Fibroblast of mammary gland (primary cell): ENCODE results near the gene MTCH1.

Experiments
- DNase-seq: peaks from one replicate; pipeline ENCODE4 v3.0.0-alpha.2; 2010; ENCODE audit warnings: low read depth
- H3K4me3 ChIP-seq: 2 replicates; pipeline ENCODE4 v1.5.1; 2011; ENCODE audit warnings: low read depth, mild to moderate bottlenecking, low read length, moderate library complexity; ENCODE audit not compliant: control insufficient read depth
- CTCF ChIP-seq: conservative IDR thresholded peaks from 2 replicates; pipeline ENCODE4 v1.5.1; 2011; ENCODE audit warnings: low read depth, low read length, inconsistent platforms; ENCODE audit not compliant: control insufficient read depth, insufficient read depth

Gene MTCH1

DNA sequence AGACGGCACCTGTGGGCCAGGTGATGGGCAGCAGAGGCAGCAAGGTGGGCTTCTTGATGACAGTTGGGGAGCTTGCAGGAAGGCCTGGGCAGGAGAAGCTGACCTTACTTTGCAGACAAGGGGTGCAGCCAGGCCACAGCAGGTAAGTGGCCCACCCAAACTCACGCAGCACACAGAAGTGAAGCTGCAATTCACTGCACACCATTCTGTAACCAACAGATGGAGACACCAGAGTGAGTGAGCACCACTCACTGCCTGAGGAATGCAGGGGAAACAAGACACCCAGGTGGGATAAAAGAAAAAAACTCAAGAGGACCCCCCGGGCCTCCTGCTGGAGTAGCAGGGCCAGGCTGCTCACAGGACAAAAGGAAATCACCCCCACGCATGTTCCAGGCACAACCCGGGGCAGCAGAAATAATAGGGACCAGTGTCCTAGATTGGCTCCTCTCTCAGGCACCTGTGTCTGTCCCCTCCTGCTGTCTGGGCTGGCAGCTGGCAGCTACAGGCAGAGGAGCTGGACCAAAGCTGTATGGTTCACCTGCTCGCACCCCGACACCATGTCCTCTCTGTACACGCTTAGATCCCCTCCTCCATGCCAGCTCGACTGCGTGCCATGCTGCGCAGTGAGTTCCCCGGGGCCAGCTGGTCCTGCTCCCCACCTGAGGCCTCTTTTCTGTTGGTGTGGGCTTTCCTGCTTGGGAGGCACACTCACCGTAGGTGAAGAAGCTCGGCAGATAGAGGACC is 4.9 kb downstream of the MTCH1 start:
- DNase-seq, result no peak
- no peak for TF ChIP-seq CTCF
- H3K4me3 ChIP-seq, result no peak overlapping the region

GRCh38 chr6:36980129-36980528 is 5.9 kb downstream of the MTCH1 start:
- no peak for DNase-seq
- no peak for TF ChIP-seq CTCF
- no peak overlapping the region for H3K4me3 ChIP-seq

DNA sequence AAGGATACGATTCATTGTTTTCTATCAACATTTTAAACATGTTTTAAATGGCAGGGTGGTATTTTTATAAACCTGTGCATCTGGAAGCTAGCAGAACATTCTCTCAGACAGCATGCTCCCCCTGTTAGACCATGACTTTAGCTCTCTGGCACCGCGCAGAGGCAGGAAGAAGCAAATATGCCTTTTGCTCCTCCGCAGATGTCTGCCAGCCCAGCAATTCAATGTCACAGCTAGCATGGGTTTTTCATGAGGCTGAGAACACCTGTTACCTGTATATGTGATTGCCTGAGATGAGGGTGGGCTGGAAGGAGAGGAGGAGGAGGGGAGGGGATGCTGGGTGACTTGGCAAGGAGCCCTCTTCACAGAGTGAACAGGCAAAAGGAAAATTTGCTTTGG is 6.7 kb downstream of the MTCH1 start:
- DNase-seq, result peak; percentile 62
- H3K4me3 ChIP-seq, result no peak overlapping the region

DNA sequence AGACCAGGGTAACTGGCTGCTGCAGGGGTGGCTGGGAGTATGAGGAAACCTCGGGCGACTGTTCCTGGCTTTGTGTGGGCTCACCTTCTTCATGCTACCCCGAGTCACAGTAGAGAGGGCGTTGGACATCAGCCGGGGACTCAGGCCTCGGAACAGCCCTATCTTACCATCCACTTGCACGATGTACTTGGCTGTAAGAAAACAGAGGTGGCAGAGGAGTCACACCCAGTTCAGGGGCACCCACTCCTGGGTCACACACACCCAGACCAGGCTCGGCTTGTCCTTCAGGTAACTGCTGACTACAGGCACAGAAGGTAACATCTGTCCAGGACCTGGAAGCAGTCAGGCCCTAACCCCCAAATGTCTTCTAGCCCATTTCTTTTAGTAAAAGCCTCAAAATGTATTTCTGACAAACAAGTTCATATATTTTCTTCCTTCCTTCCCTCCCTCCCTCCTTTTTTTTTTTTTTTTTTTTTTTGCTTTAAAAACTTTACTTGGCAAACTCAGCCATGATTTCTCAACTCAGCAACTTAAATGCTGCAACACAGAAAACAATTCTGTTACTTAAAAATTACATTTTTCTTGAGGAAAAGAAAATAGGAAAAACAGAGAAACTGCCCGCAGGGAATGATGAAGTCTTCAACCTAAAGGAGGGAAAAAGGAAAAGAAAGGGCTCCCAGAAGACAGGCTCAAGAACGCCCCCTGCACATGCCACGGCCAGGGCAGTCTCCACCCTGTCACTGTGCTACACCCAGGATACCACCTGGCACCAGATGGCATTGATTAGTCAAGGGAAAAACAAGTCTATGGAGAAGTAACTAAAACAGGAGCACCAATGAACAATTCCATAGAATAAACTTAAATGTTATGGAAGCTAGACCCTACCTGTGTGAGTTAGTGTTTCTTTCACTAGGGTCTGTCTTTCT is 7.3 kb downstream of the MTCH1 start:
- no peak for TF ChIP-seq CTCF
- DNase-seq, result no peak
- H3K4me3 ChIP-seq, result no peak overlapping the region

More for the DNA sequence above, 6.7 kb downstream of the MTCH1 start:
- TF ChIP-seq CTCF, result peak; percentile 85

GRCh38 chr6:36977470-36977941 is 8.5 kb downstream of the MTCH1 start:
- TF ChIP-seq CTCF, result peak; percentile 37
- H3K4me3 ChIP-seq, result no peak overlapping the region
- DNase-seq, result peak; percentile 42

DNA sequence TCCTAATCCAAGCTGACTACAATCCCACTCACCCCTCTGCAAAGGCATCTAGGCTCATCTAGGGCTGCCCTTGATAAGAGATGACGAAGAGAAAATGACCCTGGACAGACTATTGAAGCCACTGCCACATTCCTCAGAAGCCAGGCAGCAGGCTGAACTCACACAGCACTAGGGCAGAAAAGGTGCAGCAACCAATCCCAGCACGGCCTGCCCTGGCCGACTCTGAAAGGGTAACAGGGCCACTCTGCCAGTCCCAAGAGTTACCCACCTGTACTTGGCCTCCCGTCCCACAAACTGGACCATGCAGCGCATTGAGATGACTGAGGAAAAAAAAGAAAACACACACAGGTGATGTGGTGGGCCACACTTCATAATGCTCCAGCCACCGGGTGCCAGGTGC is 9.1 kb downstream of the MTCH1 start:
- H3K4me3 ChIP-seq, result no peak overlapping the region
- DNase-seq, result no peak
- no peak for TF ChIP-seq CTCF
